PFSK-1 (cell line): Measurements from ENCODE around the gene EML1.

Source experiments
- FOXP2 ChIP-seq: optimal IDR thresholded peaks from 2 replicates; pipeline ENCODE3; 2011; ENCODE audit warnings: borderline replicate concordance, control low read depth, inconsistent platforms; ENCODE audit not compliant: insufficient read depth; ENCODE audit errors: extremely low read length, extremely low read depth
- POLR2AphosphoS5 ChIP-seq: IDR thresholded peaks from 2 replicates; pipeline ENCODE4 v1.6.1; 2012; ENCODE audit warnings: low read depth, mild to moderate bottlenecking, control low read depth, low read length, moderate library complexity
- REST ChIP-seq, 2 experiments: IDR thresholded peaks; 2 replicates each; pipeline versions ENCODE4 v1.6.1 to v1.8.0; 2011 to 2012; ENCODE audit warnings: low read depth in 2 of 2, low read length in 2 of 2, control low read depth in 1 of 2, inconsistent platforms in 1 of 2, mild to moderate bottlenecking in 1 of 2, moderate library complexity in 1 of 2; ENCODE audit not compliant: insufficient read depth in 1 of 2
- SIN3A ChIP-seq: IDR thresholded peaks from 2 replicates; pipeline ENCODE4 v1.6.1; 2012; ENCODE audit warnings: mild to moderate bottlenecking, low read length, moderate library complexity, borderline replicate concordance; ENCODE audit not compliant: insufficient read depth
- TAF1 ChIP-seq: IDR thresholded peaks from 2 replicates; pipeline ENCODE4 v1.6.1; 2012; ENCODE audit warnings: low read length, control low read depth, borderline replicate concordance; ENCODE audit not compliant: insufficient read depth

The EML1 gene

DNA sequence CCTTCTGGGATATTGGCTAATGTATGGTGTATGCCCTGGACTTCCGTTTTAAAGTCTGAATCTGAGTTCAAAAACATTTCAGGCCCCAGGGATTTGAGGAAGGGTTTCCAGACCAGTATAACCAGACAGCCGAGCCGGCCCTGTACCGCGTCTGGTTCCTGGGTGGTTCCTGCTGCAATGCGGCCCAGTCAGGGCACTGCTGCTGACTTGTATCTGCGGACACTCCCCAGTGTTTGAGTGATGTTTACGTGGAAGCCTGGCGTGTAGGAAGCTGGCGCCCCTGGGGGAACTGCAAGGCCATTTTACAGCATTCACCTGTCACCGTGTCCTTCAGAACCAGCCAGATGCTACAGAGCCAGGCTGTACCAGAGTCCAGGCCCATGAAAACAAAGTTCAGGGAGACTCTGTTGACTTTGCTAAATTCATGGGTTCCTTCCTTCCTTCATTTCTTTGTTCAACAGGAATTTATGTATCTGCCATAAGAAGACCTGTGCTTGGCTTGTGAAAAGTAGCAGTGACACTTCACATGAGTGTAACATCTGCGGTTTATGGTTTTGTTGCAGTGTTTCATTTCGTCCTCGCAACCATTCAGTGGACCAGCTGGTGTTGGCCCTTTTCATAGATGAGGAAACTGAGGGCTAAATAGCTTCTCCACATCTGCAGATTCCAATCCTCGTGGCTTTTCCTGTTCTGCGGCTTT lies 16.8 kb downstream of the EML1 start:
- TF ChIP-seq SIN3A: no peak
- TF ChIP-seq POLR2AphosphoS5: no peak
- TF ChIP-seq FOXP2: no peak
- TF ChIP-seq TAF1: no peak
- TF ChIP-seq REST (IDR thresholded peaks at IDR 0.05; ENCODE audit: insufficient read depth in 1 of 2, low read depth in 2 of 2, low read length in 2 of 2): no peak

DNA sequence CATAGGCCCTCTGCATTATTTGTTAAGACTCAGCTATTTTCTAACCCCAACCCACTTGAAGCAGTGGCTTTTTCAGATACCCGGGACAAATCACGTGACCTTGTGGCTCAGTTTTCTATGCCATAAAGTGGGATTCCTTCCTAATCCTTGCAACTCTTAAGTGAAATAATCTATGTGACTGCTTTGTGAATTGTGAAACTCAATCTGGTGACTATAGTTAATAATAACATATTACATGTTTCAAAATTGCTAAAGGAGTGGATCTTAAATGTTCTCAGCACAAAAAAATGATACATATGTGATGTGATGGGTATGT lies 17.3 kb downstream of the EML1 start:
- no peak for TF ChIP-seq REST (IDR thresholded peaks at IDR 0.05; ENCODE audit: insufficient read depth in 1 of 2, low read depth in 2 of 2, low read length in 2 of 2)
- TF ChIP-seq SIN3A: no peak
- no peak for TF ChIP-seq POLR2AphosphoS5
- TF ChIP-seq FOXP2: no peak
- TF ChIP-seq TAF1: no peak

GRCh38 chr14:99812096-99812750 lies 19.0 kb downstream of the EML1 start:
- no peak for TF ChIP-seq FOXP2
- TF ChIP-seq SIN3A: no peak
- TF ChIP-seq REST (IDR thresholded peaks at IDR 0.05; ENCODE audit: insufficient read depth in 1 of 2, low read depth in 2 of 2, low read length in 2 of 2): no peak

DNA sequence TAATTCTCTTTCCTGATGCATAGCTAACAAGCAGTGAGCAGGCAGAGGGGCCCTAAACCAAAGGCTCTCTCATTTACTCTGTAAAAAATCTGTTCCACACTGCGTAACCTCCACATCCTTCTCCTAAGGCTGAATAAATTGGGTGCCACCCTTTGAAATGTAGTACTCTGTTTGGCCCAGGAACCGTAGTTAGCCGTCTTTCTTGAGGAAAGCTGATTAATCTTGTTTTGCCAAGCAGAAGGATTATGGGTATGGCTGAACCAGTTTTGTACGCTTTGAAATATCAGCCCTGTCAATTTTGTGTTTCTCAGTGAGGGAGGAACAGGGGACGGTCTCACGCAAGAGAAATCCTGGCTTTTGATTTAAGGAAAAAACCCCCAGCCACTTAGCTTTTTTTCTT lies 19.7 kb downstream of the EML1 start:
- no peak for TF ChIP-seq POLR2AphosphoS5
- TF ChIP-seq FOXP2: no peak
- no peak for TF ChIP-seq REST (IDR thresholded peaks at IDR 0.05; ENCODE audit: insufficient read depth in 1 of 2, low read depth in 2 of 2, low read length in 2 of 2)
- no peak for TF ChIP-seq SIN3A
- no peak for TF ChIP-seq TAF1

- TF ChIP-seq POLR2AphosphoS5 (no peak), TAF1 (no peak), SIN3A (no peak), FOXP2 (no peak), REST (IDR thresholded peaks at IDR 0.05; ENCODE audit: insufficient read depth in 1 of 2, low read depth in 2 of 2, low read length in 2 of 2) (no peak)
Observed at GRCh38 chr14:99815696-99816095, 22.5 kb downstream of the EML1 start.
